Keratinocyte (primary cell): ENCODE data around the gene COQ7. TPM values are rescaled to one million over a fixed set of nuclear protein-coding genes. Genes with fewer than 3 reads are reported as not detected.

Experiments used
- DNase-seq: peaks from one replicate; pipeline ENCODE4 v3.0.0-alpha.2; 2011; ENCODE audit warnings: low read depth, missing footprints, low spot score
- FAIRE-seq: peaks from 2 replicates; lab custom pipeline; 2011; peaks lifted over from hg19 to GRCh38; lab: Jason Lieb, UNC
- H2AFZ ChIP-seq: 2 replicates; pipeline ENCODE4 v1.6.0; 2012; ENCODE audit warnings: low read length, control low read depth, inconsistent platforms; ENCODE audit not compliant: control insufficient read depth
- H3K27ac ChIP-seq: 2 replicates; pipeline ENCODE4 v1.5.1; 2011; ENCODE audit warnings: low read length; ENCODE audit not compliant: control insufficient read depth, insufficient read depth
- H3K27me3 ChIP-seq: 3 replicates; pipeline ENCODE4 v1.6.0; 2011; ENCODE audit warnings: low read length; ENCODE audit not compliant: control insufficient read depth, insufficient read depth; ENCODE audit errors: extremely low read depth
- H3K36me3 ChIP-seq, 2 experiments: 2 replicates in 1 of 2; 3 replicates in 1 of 2; pipeline ENCODE4 v1.5.1; 2011; ENCODE audit warnings: low read length in 2 of 2, mild to moderate bottlenecking in 1 of 2; ENCODE audit not compliant: control insufficient read depth in 2 of 2, insufficient read depth in 2 of 2; ENCODE audit errors: extremely low read depth in 1 of 2
- H3K4me1 ChIP-seq: 3 replicates; pipeline ENCODE4 v1.5.1; 2011; ENCODE audit warnings: low read length; ENCODE audit not compliant: control insufficient read depth, insufficient read depth; ENCODE audit errors: extremely low read depth
- H3K4me2 ChIP-seq: 3 replicates; pipeline ENCODE4 v1.6.0; 2011; ENCODE audit warnings: low read depth, low read length; ENCODE audit not compliant: control insufficient read depth, insufficient read depth; ENCODE audit errors: extremely low read depth
- H3K4me3 ChIP-seq, 3 experiments: fragments of 200-600 bp in 1 of 3; sonication (generic) in 1 of 3; 2 replicates in 2 of 3; 3 replicates in 1 of 3; pipeline ENCODE4 v1.5.1; 2011 to 2016; ENCODE audit warnings: low read length in 3 of 3, mild to moderate bottlenecking in 3 of 3, control low read depth in 2 of 3, inconsistent platforms in 1 of 3, low read depth in 1 of 3, mixed read lengths in 1 of 3, mixed run types in 1 of 3, moderate library complexity in 1 of 3; ENCODE audit not compliant: control insufficient read depth in 2 of 3, insufficient read depth in 2 of 3; ENCODE audit errors: extremely low read depth in 1 of 3
- H3K79me2 ChIP-seq: 2 replicates; pipeline ENCODE4 v1.6.0; 2012; ENCODE audit warnings: low read length; ENCODE audit not compliant: control insufficient read depth, insufficient read depth
- H3K9ac ChIP-seq: 3 replicates; pipeline ENCODE4 v1.6.0; 2011; ENCODE audit warnings: low read length; ENCODE audit not compliant: control insufficient read depth, insufficient read depth; ENCODE audit errors: extremely low read depth
- H3K9me1 ChIP-seq: 3 replicates; pipeline ENCODE4 v1.6.0; 2011; ENCODE audit warnings: low read length; ENCODE audit not compliant: control insufficient read depth, insufficient read depth; ENCODE audit errors: extremely low read depth
- H3K9me3 ChIP-seq: 2 replicates; pipeline ENCODE4 v1.5.1; 2012; ENCODE audit warnings: low read depth, low read length; ENCODE audit not compliant: control insufficient read depth
- H4K20me1 ChIP-seq: 3 replicates; pipeline ENCODE4 v1.6.0; 2011; ENCODE audit warnings: low read length; ENCODE audit not compliant: control insufficient read depth, insufficient read depth; ENCODE audit errors: extremely low read depth
- CTCF ChIP-seq, 3 experiments: IDR thresholded peaks in 1 of 3; conservative IDR thresholded peaks in 1 of 3; optimal IDR thresholded peaks in 1 of 3; 2 replicates in 2 of 3; 3 replicates in 1 of 3; pipeline versions ENCODE3 to v1.5.1; 2011; ENCODE audit warnings: low read length in 3 of 3, mild to moderate bottlenecking in 3 of 3, moderate library complexity in 2 of 3, control low read depth in 1 of 3, inconsistent platforms in 1 of 3; ENCODE audit not compliant: insufficient read depth in 2 of 3; ENCODE audit errors: extremely low read depth in 1 of 3
- EZH2 ChIP-seq: IDR thresholded peaks from one replicate; pipeline ENCODE4 v1.6.1; 2012; ENCODE audit warnings: inconsistent platforms, mild to moderate bottlenecking, low read length, moderate library complexity
- dilution Hi-C: fragments of 300-500 bp; cut with MboI; formaldehyde crosslinking; loops from one replicate; pipeline ENCODE4 v1.7.0; 2020; ENCODE audit warnings: low sequenced_read_pairs; ENCODE audit not compliant: extremely low pct_ligation_motif_present
- polyA plus RNA-seq, 5 experiments: library from polyadenylated mRNA; depleted of rRNA in 3 of 5; stranded (reverse) in 3 of 5; stranded (forward) in 1 of 5; unstranded in 1 of 5; fragments of >200 nt; gene quantifications; 1 replicate in 1 of 5; 2 replicates in 3 of 5; 3 replicates in 1 of 5; pipeline versions ENCODE4 v1.2.1 to v1.2.3, GENCODE V29; 2011 to 2012; ENCODE audit warnings: missing spikeins in 2 of 5, low read depth in 1 of 5, low replicate concordance in 1 of 5

Gene COQ7
- polyA plus RNA-seq, 1 donor (not counting 4 experiments of a cell fraction or from before 2014, with no cell fraction given) = 11.0 TPM

- Histone ChIP-seq H3K27me3 (no peaks in the 10 kb centered on the region), H4K20me1 (no peaks in the 10 kb centered on the region), H3K27ac (no peak overlapping the region), H3K36me3 (no peaks in the 10 kb centered on the region), H3K4me2 (no peak overlapping the region), H2AFZ (no peak overlapping the region), H3K4me3 (no peak overlapping the region), H3K9me1 (no peaks in the 10 kb centered on the region), H3K79me2 (no peaks in the 10 kb centered on the region), H3K4me1 (peaks cover 10% of the 10 kb centered on the region), H3K9ac (no peak overlapping the region), H3K9me3 (no peaks in the 10 kb centered on the region)
- dilution Hi-C loops = no loop called here
- DNase-seq = no peak
- no peak for TF ChIP-seq EZH2
- TF ChIP-seq CTCF (optimal IDR thresholded peaks at IDR 0.05 in 1 of 3, IDR thresholded peaks at IDR 0.05 in 1 of 3, conservative IDR thresholded peaks at IDR 0.05 in 1 of 3; ENCODE audit: extremely low read depth in 1 of 3, insufficient read depth in 2 of 3, low read length in 3 of 3) = no peak
- FAIRE-seq = no peak
Observed at GRCh38 chr16:19088341-19088916, 21.0 kb downstream of the COQ7 start.

GRCh38 chr16:19089410-19089955, 22.1 kb downstream of the COQ7 start:
- Histone ChIP-seq H3K9ac (no peak overlapping the region), H3K4me1 (peaks cover 10% of the 10 kb centered on the region), H3K79me2 (no peaks in the 10 kb centered on the region), H3K9me1 (no peaks in the 10 kb centered on the region), H3K4me2 (no peak overlapping the region), H2AFZ (no peak overlapping the region), H3K4me3 (no peak overlapping the region), H3K36me3 (no peaks in the 10 kb centered on the region), H3K9me3 (no peaks in the 10 kb centered on the region), H3K27ac (no peak overlapping the region), H3K27me3 (no peaks in the 10 kb centered on the region), H4K20me1 (no peaks in the 10 kb centered on the region)
- dilution Hi-C loops = no loop called here
- TF ChIP-seq CTCF (optimal IDR thresholded peaks at IDR 0.05 in 1 of 3, IDR thresholded peaks at IDR 0.05 in 1 of 3, conservative IDR thresholded peaks at IDR 0.05 in 1 of 3; ENCODE audit: extremely low read depth in 1 of 3, insufficient read depth in 2 of 3, low read length in 3 of 3) = no peak
- no peak for TF ChIP-seq EZH2
- DNase-seq (no peak), FAIRE-seq (no peak)
